LNCaP clone FGC (cell line): ENCODE data around the gene PCSK6.

Experiments used
- DNase-seq: peaks from one replicate; pipeline ENCODE4 v3.0.0-alpha.2; 2011; ENCODE audit warnings: low read depth
- H3K4me3 ChIP-seq: 2 replicates; pipeline ENCODE4 v1.5.1; 2011; ENCODE audit warnings: mild to moderate bottlenecking, low read depth, low read length, control low read depth
- CTCF ChIP-seq: IDR thresholded peaks from 2 replicates; pipeline ENCODE4 v1.5.1; 2012; ENCODE audit warnings: mild to moderate bottlenecking; ENCODE audit not compliant: control insufficient read depth, insufficient read depth; ENCODE audit errors: extremely low read depth

Gene PCSK6

GRCh38 chr15:101438482-101439284 lies 50.8 kb downstream of the PCSK6 start:
- no peak overlapping the region for H3K4me3 ChIP-seq
- no peak for DNase-seq

GRCh38 chr15:101437618-101438481 lies 51.7 kb downstream of the PCSK6 start:
- H3K4me3 ChIP-seq, result no peak overlapping the region
- no peak for DNase-seq
- TF ChIP-seq CTCF, result no peak

More at GRCh38 chr15:101438482-101439284, 50.8 kb downstream of the PCSK6 start:
- no peak for TF ChIP-seq CTCF

GRCh38 chr15:101437209-101437608 lies 52.3 kb downstream of the PCSK6 start:
- no peak for TF ChIP-seq CTCF
- no peak overlapping the region for H3K4me3 ChIP-seq
- DNase-seq, result no peak

- H3K4me3 ChIP-seq, result no peak overlapping the region
- DNase-seq, result no peak
- no peak for TF ChIP-seq CTCF
These were observed 53.0 kb downstream of the PCSK6 start for GRCh38 chr15:101436526-101436925.

- TF ChIP-seq CTCF, result no peak
- no peak overlapping the region for H3K4me3 ChIP-seq
- DNase-seq, result no peak
These were observed 53.7 kb downstream of the PCSK6 start for GRCh38 chr15:101435761-101436160.

- no peak for DNase-seq
- H3K4me3 ChIP-seq, result no peak overlapping the region
- no peak for TF ChIP-seq CTCF
These were observed 55.2 kb downstream of the PCSK6 start for GRCh38 chr15:101434032-101434920.
